ENCODE measurements around the gene LATS2. TPM values are rescaled to one million over a fixed set of nuclear protein-coding genes. Genes with fewer than 3 reads are reported as not detected.

The LATS2 gene
- total and polyA plus RNA-seq, 2 of the 8 experiments (the other 6 are each of a cell fraction or from before 2014, with no cell fraction given), result 8.3 to 26.2 TPM

GRCh38 chr13:20993661-20994440 is 67.5 kb downstream of the LATS2 start:
- H3K4me3 ChIP-seq (ENCODE audit: extremely low read depth in 1 of 4, insufficient read depth in 2 of 4, low read depth in 3 of 4, low read length in 4 of 4), result no peak overlapping the region
- 94% methylated on average over 13 of the region's 13 CpGs; no CpG with 5 or more reads in 1 of the 2 experiments for WGBS, 2 experiments (ENCODE audit: extremely low coverage in 1 of 2, insufficient coverage in 1 of 2, insufficient read length in 1 of 2, insufficient replicate concordance in 2 of 2, low coverage in 1 of 2, low lambda C conversion rate in 2 of 2, missing lambda C conversion rate in 1 of 2)
- H4K20me1 ChIP-seq (replicated peaks in 1 of 2; ENCODE audit: control insufficient read depth in 1 of 2, insufficient read depth in 2 of 2, low read length in 2 of 2), result peaks cover 0 to 8% of the 10 kb centered on the region in 2 experiments
- H2BK20ac ChIP-seq (ENCODE audit: low read length), result no peak overlapping the region
- no peak overlapping the region for H3K14ac ChIP-seq (ENCODE audit: insufficient read length)
- no peak overlapping the region for H3K18ac ChIP-seq (ENCODE audit: extremely low read depth, low read length)
- DNase-seq (ENCODE audit: low read depth in 1 of 2, low spot score in 2 of 2), result no peak
- FAIRE-seq, result no peak
- no peak overlapping the region for H3K56ac ChIP-seq (replicated peaks; ENCODE audit: insufficient read length, low read depth, low read length)
- peaks cover 3 to 18% (median 6%) of the 10 kb centered on the region in 4 experiments; a peak in 5 of 8 replicates for H3K36me3 ChIP-seq (ENCODE audit: control insufficient read depth in 2 of 4, insufficient read depth in 4 of 4, low read length in 3 of 4)
- no peak overlapping the region for H3K27ac ChIP-seq (ENCODE audit: low read depth, low read length)
- peaks cover 22% of the 10 kb centered on the region for H3K79me1 ChIP-seq (ENCODE audit: low read depth, low read length)
- H2BK12ac ChIP-seq (ENCODE audit: low read depth, low read length), result no peak overlapping the region
- no peaks in the 10 kb centered on the region for H3K27me3 ChIP-seq (replicated peaks in 1 of 4; ENCODE audit: control insufficient read depth in 3 of 4, extremely low read depth in 1 of 4, insufficient read depth in 3 of 4, low read length in 3 of 4)
- no peak overlapping the region for H3K23ac ChIP-seq (ENCODE audit: insufficient read length)
- H2AFZ ChIP-seq (ENCODE audit: low read length), result no peak overlapping the region
- H3K23me2 ChIP-seq (ENCODE audit: low read depth, low read length), result no peaks in the 10 kb centered on the region
- H3K9ac ChIP-seq (replicated peaks in 1 of 4; ENCODE audit: extremely low read depth in 1 of 4, low read depth in 3 of 4, low read length in 3 of 4), result no peak overlapping the region
- no peak overlapping the region for H4K5ac ChIP-seq (ENCODE audit: insufficient read length, low read depth, low read length)
- no peak overlapping the region for H3K4ac ChIP-seq (replicated peaks; ENCODE audit: insufficient read length, low read depth, low read length)
- no peak overlapping the region for H2BK120ac ChIP-seq (replicated peaks; ENCODE audit: low read depth, low read length)
- H3K4me2 ChIP-seq (ENCODE audit: insufficient read depth in 1 of 2, low read depth in 2 of 2, low read length in 2 of 2), result no peak overlapping the region
- H4K8ac ChIP-seq (ENCODE audit: extremely low read depth, insufficient read depth, low read length), result no peak overlapping the region
- H2BK15ac ChIP-seq (ENCODE audit: low read length), result no peak overlapping the region
- CTCF ChIA-PET (ENCODE audit: partially characterized antibody), result interaction anchor here (1.8 kb wide), 1 partner anchor 38 kb away, joined by 4 read pairs; no protein-coding TSS in a partner anchor
- POLR2A ChIA-PET (ENCODE audit: partially characterized antibody), result interaction anchor here (0.9 kb wide), 2 partner anchors 23 to 58 kb away, joined by 3 to 4 read pairs; no protein-coding TSS in a partner anchor
- no peaks in the 10 kb centered on the region for H3K9me3 ChIP-seq (ENCODE audit: insufficient read depth in 2 of 2, low read depth in 1 of 2, low read length in 1 of 2)
- no peak overlapping the region; the same call in 1 of the 2 replicates for H2AK5ac ChIP-seq (ENCODE audit: low read depth, low read length)
- no peak overlapping the region; the same call in 1 of the 2 replicates for H2BK5ac ChIP-seq (ENCODE audit: low read depth, low read length)
- peaks cover 0 to 61% of the 10 kb centered on the region in 2 experiments; a peak in 2 of 4 replicates for H3K79me2 ChIP-seq (ENCODE audit: control insufficient read depth in 1 of 2, insufficient read depth in 2 of 2, low read length in 2 of 2)
- H4K91ac ChIP-seq (replicated peaks; ENCODE audit: insufficient read length, low read length), result no peak overlapping the region
- H3K4me1 ChIP-seq (replicated peaks in 1 of 4; ENCODE audit: control insufficient read depth in 3 of 4, insufficient read depth in 4 of 4, low read length in 3 of 4), result peaks cover 6 to 15% (median 10%) of the 10 kb centered on the region in 4 experiments
- no peak for TF ChIP-seq CEBPB (IDR thresholded peaks at IDR 0.05; ENCODE audit: low read depth, low read length)
- no peak for TF ChIP-seq TAF1 (IDR thresholded peaks at IDR 0.05; ENCODE audit: low read depth, low read length)
- no peak for TF ChIP-seq BRCA1 (IDR thresholded peaks at IDR 0.05; ENCODE audit: low read depth, low read length)
- TF ChIP-seq SIN3A (conservative IDR thresholded peaks at IDR 0.05 in 1 of 2, IDR thresholded peaks at IDR 0.05 in 1 of 2; ENCODE audit: low read depth in 1 of 2, low read length in 2 of 2), result no peak
- no peak for TF ChIP-seq BCL11A (IDR thresholded peaks at IDR 0.05; ENCODE audit: low read depth in 2 of 2, low read length in 2 of 2)
- TF ChIP-seq BACH1 (IDR thresholded peaks at IDR 0.05; ENCODE audit: low read length), result no peak
- TF ChIP-seq JUND (IDR thresholded peaks at IDR 0.05; ENCODE audit: low read length), result no peak
- no peak for TF ChIP-seq CTCF (IDR thresholded peaks at IDR 0.05; ENCODE audit: control extremely low read depth in 1 of 3, insufficient read depth in 1 of 3, low read depth in 1 of 3, low read length in 3 of 3)
- TF ChIP-seq E2F6 (IDR thresholded peaks at IDR 0.05), result no peak
